Measurements from ENCODE around the gene ALDH1A3. TPM values are rescaled to one million over a fixed set of nuclear protein-coding genes. Genes with fewer than 3 reads are reported as not detected.

ALDH1A3 gene
- total and polyA plus RNA-seq, 2 of the 4 experiments (the other 2 are of a cell fraction), result 3.1 to 5.0 TPM

- H2AK5ac ChIP-seq (ENCODE audit: low read depth, low read length), result no peak overlapping the region
- CTCF ChIA-PET, result interaction anchor here (1.1 kb wide), 1 partner anchor 10 kb away, joined by 3 read pairs; no protein-coding TSS in a partner anchor
Observed at GRCh38 chr15:100924436-100924835, 44.8 kb downstream of the ALDH1A3 start.

More at GRCh38 chr15:100924436-100924835, 44.8 kb downstream of the ALDH1A3 start:
- intact Hi-C loops (cut with micrococcal nuclease), result no loop called here
- Histone ChIP-seq H3K9me1 (ENCODE audit: insufficient read depth, low read length) (no peaks in the 10 kb centered on the region), H2AFZ (replicated peaks; ENCODE audit: low read length, poor library complexity) (no peak overlapping the region), H3K4me1 (ENCODE audit: control insufficient read depth, insufficient read depth, low read length) (no peaks in the 10 kb centered on the region; the same call in 1 of the 2 replicates), H3K4me2 (ENCODE audit: low read depth, low read length) (no peak overlapping the region), H2BK20ac (ENCODE audit: low read depth, low read length) (no peak overlapping the region), H2BK120ac (ENCODE audit: low read depth, low read length) (no peak overlapping the region), H3K56ac (ENCODE audit: extremely low read depth, insufficient read depth, low read length) (no peak overlapping the region), H3K4ac (ENCODE audit: low read depth, low read length) (no peak overlapping the region), H3K14ac (replicated peaks; ENCODE audit: low read depth, low read length) (no peak overlapping the region), H3K79me1 (ENCODE audit: low read depth in 1 of 2, low read length in 2 of 2) (peaks cover 10 to 16% of the 10 kb centered on the region in 2 experiments; a peak in 3 of 4 replicates), H3K36me3 (ENCODE audit: control insufficient read depth, insufficient read depth, low read length) (peaks cover 10% of the 10 kb centered on the region), H3K27ac (ENCODE audit: insufficient read depth, low read length) (no peak overlapping the region), H2BK15ac (ENCODE audit: low read depth, low read length) (no peak overlapping the region), H4K20me1 (ENCODE audit: insufficient read depth, low read length) (no peaks in the 10 kb centered on the region), H3K27me3 (ENCODE audit: control insufficient read depth, insufficient read depth, low read length) (no peaks in the 10 kb centered on the region), H2BK5ac (ENCODE audit: low read depth, low read length, poor library complexity, severe bottlenecking) (no peak overlapping the region), H4K8ac (ENCODE audit: low read depth in 2 of 2, low read length in 2 of 2) (no peak overlapping the region), H3K23ac (ENCODE audit: low read depth, low read length) (no peak overlapping the region), H3K9ac (ENCODE audit: low read depth, low read length) (no peak overlapping the region), H4K5ac (ENCODE audit: low read depth, low read length) (no peak overlapping the region), H3K18ac (ENCODE audit: low read depth, low read length) (no peak overlapping the region), H2AK9ac (replicated peaks; ENCODE audit: low read depth, low read length, poor library complexity) (no peak overlapping the region), H4K91ac (ENCODE audit: insufficient read depth, low read depth, low read length) (no peak overlapping the region), H3K4me3 (ENCODE audit: insufficient read depth, low read depth, low read length) (no peak overlapping the region), H3K9me3 (ENCODE audit: control insufficient read depth, insufficient read depth, low read length) (no peaks in the 10 kb centered on the region)
- ATAC-seq (ENCODE audit: low read depth), result no peak
- no peak for TF ChIP-seq RAD21 (IDR thresholded peaks at IDR 0.05; ENCODE audit: low read length)
- no peak for TF ChIP-seq CHD1 (IDR thresholded peaks at IDR 0.05; ENCODE audit: low read depth, low read length)
- TF ChIP-seq RCOR1 (IDR thresholded peaks at IDR 0.05; ENCODE audit: insufficient replicate concordance, low read length), result no peak
- TF ChIP-seq RFX5 (IDR thresholded peaks at IDR 0.05; ENCODE audit: low read depth, low read length), result no peak
- TF ChIP-seq MAZ (IDR thresholded peaks at IDR 0.05; ENCODE audit: borderline replicate concordance, low read depth, low read length), result no peak
- TF ChIP-seq MXI1 (IDR thresholded peaks at IDR 0.05; ENCODE audit: borderline replicate concordance, low read depth, low read length), result no peak
- TF ChIP-seq USF2 (IDR thresholded peaks at IDR 0.05; ENCODE audit: low read depth, low read length), result no peak
- no peak for TF ChIP-seq SMC3 (IDR thresholded peaks at IDR 0.05; ENCODE audit: low read depth, low read length)
- TF ChIP-seq CTCF (conservative IDR thresholded peaks at IDR 0.05; ENCODE audit: low read depth, low read length), result no peak
- no peak for TF ChIP-seq CEBPB (IDR thresholded peaks at IDR 0.05; ENCODE audit: low read depth, low read length)
- no peak for TF ChIP-seq ELK1 (IDR thresholded peaks at IDR 0.05; ENCODE audit: borderline replicate concordance, low read depth, low read length)
- TF ChIP-seq FOS (IDR thresholded peaks at IDR 0.05; ENCODE audit: low read depth, low read length), result no peak
- TF ChIP-seq POLR2A (IDR thresholded peaks at IDR 0.05; ENCODE audit: low read depth, low read length), result no peak
- no peak for TF ChIP-seq MAFK (IDR thresholded peaks at IDR 0.05; ENCODE audit: low read depth, low read length)
- TF ChIP-seq BHLHE40 (IDR thresholded peaks at IDR 0.05; ENCODE audit: low read depth, low read length), result no peak
- TF ChIP-seq NFE2L2 (IDR thresholded peaks at IDR 0.05; ENCODE audit: low read depth, low read length), result no peak
- POLR2A ChIA-PET (ENCODE audit: unreplicated experiment), result no interaction called here
- no peak for DNase-seq
- dilution Hi-C loops (cut with HindIII; ENCODE audit: low sequenced_read_pairs, unreplicated experiment), result no loop called here
- in situ Hi-C loops (cut with MboI; ENCODE audit: low sequenced_read_pairs), result loop anchor here (25.0 kb wide), 1 partner anchor 338 kb away; the partner anchor contains the start of gene CHSY1
- 94% methylated on average over 2 of the region's 11 CpGs; no CpG with 5 or more reads in 1 of the 2 experiments for WGBS, 2 experiments (ENCODE audit: extremely low coverage in 2 of 2, insufficient read length in 1 of 2)
- no TSS peak for BruUV-seq (replicated peaks)

Data from IMR-90 (cell line).